ENCODE measurements around the gene CLDN19.

Gene CLDN19

DNA sequence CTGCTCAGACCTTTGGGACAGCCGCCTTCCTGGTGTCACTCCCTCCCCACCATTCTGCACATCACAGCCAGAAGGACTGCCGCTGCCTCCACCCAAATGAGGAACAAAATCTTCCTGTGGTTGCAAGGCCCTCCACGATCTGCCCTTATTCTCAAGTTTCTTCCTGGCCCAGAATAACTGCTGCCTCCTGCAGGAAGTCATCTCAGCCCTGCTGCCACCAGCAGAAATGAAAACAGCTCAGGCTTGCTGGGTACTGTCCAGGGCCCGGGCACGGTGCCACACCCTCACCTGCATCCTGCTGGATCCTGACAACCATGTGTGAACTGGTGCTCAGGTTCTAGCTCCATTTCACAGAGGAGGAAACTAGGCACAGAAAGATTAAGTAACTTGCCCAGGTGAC lies 2.8 kb downstream of the CLDN19 start:
- no peaks in the 10 kb centered on the region for H3K9me2 ChIP-seq (replicated peaks; ENCODE audit: control insufficient read depth, low read length)
- TF ChIP-seq EZH2phosphoT487 (IDR thresholded peaks at IDR 0.05; ENCODE audit: borderline replicate concordance, low read length): no peak
- TF ChIP-seq, protein P1, sequence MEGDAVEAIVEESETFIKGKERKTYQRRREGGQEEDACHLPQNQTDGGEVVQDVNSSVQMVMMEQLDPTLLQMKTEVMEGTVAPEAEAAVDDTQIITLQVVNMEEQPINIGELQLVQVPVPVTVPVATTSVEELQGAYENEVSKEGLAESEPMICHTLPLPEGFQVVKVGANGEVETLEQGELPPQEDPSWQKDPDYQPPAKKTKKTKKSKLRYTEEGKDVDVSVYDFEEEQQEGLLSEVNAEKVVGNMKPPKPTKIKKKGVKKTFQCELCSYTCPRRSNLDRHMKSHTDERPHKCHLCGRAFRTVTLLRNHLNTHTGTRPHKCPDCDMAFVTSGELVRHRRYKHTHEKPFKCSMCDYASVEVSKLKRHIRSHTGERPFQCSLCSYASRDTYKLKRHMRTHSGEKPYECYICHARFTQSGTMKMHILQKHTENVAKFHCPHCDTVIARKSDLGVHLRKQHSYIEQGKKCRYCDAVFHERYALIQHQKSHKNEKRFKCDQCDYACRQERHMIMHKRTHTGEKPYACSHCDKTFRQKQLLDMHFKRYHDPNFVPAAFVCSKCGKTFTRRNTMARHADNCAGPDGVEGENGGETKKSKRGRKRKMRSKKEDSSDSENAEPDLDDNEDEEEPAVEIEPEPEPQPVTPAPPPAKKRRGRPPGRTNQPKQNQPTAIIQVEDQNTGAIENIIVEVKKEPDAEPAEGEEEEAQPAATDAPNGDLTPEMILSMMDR (IDR thresholded peaks at IDR 0.05; ENCODE audit: low read depth, low read length, poor library complexity, severe bottlenecking): peak; percentile 28
- no peaks in the 10 kb centered on the region for H3K36me3 ChIP-seq (ENCODE audit: control insufficient read depth, low read length)
- no peaks in the 10 kb centered on the region for H3K27me3 ChIP-seq (ENCODE audit: control insufficient read depth, low read length)
- no peak overlapping the region for H3K4me3 ChIP-seq (ENCODE audit: low read length)
- H3F3A ChIP-seq (ENCODE audit: control insufficient read depth, insufficient read depth): no peaks in the 10 kb centered on the region
- no peak overlapping the region for H3K4me2 ChIP-seq (ENCODE audit: low read length)
- no peaks in the 10 kb centered on the region for H4K20me1 ChIP-seq (ENCODE audit: control insufficient read depth, insufficient read depth, low read depth, low read length)
- H3K9me3 ChIP-seq (ENCODE audit: control insufficient read depth, insufficient read depth, low read length): no peaks in the 10 kb centered on the region
- H3K27ac ChIP-seq (ENCODE audit: low read depth, low read length): no peak overlapping the region
- H3K79me2 ChIP-seq (ENCODE audit: control insufficient read depth, low read length): no peaks in the 10 kb centered on the region
- peaks cover 8% of the 10 kb centered on the region for H3K4me1 ChIP-seq (ENCODE audit: control insufficient read depth, low read length)

DNA sequence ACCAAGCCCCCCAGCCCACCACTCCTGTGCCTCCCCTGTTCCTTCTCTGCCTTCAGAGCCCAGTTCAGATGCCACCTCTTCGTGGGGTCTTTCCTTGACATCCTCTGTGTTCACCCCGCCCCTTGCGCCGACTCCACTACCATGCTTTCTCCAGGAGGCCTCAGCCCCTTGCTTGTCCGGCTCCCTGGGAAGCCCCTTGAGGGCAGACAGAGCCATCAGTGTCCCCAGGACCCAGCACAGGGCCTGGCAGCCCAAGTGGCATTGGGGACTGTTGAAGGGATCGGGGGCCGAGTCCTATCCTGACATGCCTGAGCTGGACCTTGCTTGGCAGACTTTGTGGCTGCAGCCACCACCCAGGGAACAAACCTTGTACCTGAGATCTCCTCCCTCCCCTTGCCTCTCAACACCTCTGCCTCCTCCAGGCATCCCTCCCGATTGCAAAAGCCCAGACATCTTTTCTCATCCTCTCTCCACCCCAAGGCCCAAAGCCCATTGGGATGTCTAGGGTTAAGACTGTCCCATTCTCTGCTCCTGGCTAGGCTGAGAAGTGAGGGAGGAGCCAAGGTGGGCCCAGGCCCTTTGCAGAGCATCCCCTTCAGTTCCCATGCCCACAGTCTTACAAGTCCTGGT lies 3.4 kb downstream of the CLDN19 start:
- Histone ChIP-seq H3K79me2 (ENCODE audit: control insufficient read depth, low read length) (no peaks in the 10 kb centered on the region), H3K9me3 (ENCODE audit: control insufficient read depth, insufficient read depth, low read length) (no peaks in the 10 kb centered on the region), H3K4me1 (ENCODE audit: control insufficient read depth, low read length) (peaks cover 8% of the 10 kb centered on the region), H3F3A (ENCODE audit: control insufficient read depth, insufficient read depth) (no peaks in the 10 kb centered on the region), H3K9me2 (replicated peaks; ENCODE audit: control insufficient read depth, low read length) (no peaks in the 10 kb centered on the region), H3K36me3 (ENCODE audit: control insufficient read depth, low read length) (no peaks in the 10 kb centered on the region), H3K4me2 (ENCODE audit: low read length) (no peak overlapping the region), H3K27ac (ENCODE audit: low read depth, low read length) (no peak overlapping the region), H3K4me3 (ENCODE audit: low read length) (no peak overlapping the region), H4K20me1 (ENCODE audit: control insufficient read depth, insufficient read depth, low read depth, low read length) (no peaks in the 10 kb centered on the region), H3K27me3 (ENCODE audit: control insufficient read depth, low read length) (no peaks in the 10 kb centered on the region)
- TF ChIP-seq, protein P1 (IDR thresholded peaks at IDR 0.05; ENCODE audit: low read depth, low read length, poor library complexity, severe bottlenecking): no peak
- no peak for TF ChIP-seq EZH2phosphoT487 (IDR thresholded peaks at IDR 0.05; ENCODE audit: borderline replicate concordance, low read length)

DNA sequence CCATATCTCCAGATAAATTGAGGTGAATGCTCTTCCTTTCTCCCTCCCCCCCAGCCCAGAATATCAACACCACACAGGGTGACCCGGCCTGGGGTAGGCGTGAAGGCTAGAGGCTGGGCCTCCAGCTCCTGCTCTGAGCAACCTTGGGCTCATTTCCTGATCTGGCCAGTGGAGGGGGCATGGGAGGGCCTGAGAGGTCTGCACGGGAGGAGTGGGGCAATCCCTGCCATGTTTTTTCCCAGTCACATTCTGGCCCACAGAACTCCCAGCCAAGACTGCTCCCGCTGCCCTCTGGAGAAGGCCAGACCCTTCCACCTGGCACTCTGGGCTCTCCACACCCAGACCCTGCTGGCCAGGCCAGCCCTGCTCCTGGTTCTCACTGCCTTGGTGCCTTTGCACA lies 3.9 kb downstream of the CLDN19 start:
- Histone ChIP-seq H3K4me1 (ENCODE audit: control insufficient read depth, low read length) (peaks cover 8% of the 10 kb centered on the region), H4K20me1 (ENCODE audit: control insufficient read depth, insufficient read depth, low read depth, low read length) (no peaks in the 10 kb centered on the region), H3K4me2 (ENCODE audit: low read length) (no peak overlapping the region), H3K79me2 (ENCODE audit: control insufficient read depth, low read length) (no peaks in the 10 kb centered on the region), H3K4me3 (ENCODE audit: low read length) (no peak overlapping the region), H3K27ac (ENCODE audit: low read depth, low read length) (no peak overlapping the region), H3K9me2 (replicated peaks; ENCODE audit: control insufficient read depth, low read length) (no peaks in the 10 kb centered on the region), H3K27me3 (ENCODE audit: control insufficient read depth, low read length) (no peaks in the 10 kb centered on the region), H3K9me3 (ENCODE audit: control insufficient read depth, insufficient read depth, low read length) (no peaks in the 10 kb centered on the region), H3K36me3 (ENCODE audit: control insufficient read depth, low read length) (no peaks in the 10 kb centered on the region), H3F3A (ENCODE audit: control insufficient read depth, insufficient read depth) (no peaks in the 10 kb centered on the region)
- TF ChIP-seq EZH2phosphoT487 (IDR thresholded peaks at IDR 0.05; ENCODE audit: borderline replicate concordance, low read length): no peak
- TF ChIP-seq, protein P1 (IDR thresholded peaks at IDR 0.05; ENCODE audit: low read depth, low read length, poor library complexity, severe bottlenecking): peak; percentile 9

All from DOHH2 (cell line).